RWPE2 (cell line): ENCODE measurements around the gene IFITM5.
"Not testable (repeated sequence)": the region's sequence is repeated elsewhere in the genome, so short reads cannot be mapped to it uniquely, and the experiment has no call there.

Experiments
- ATAC-seq: fragments of 200-7000 bp; cut with Tn5 transposase; 3 replicates; pipeline ENCODE4 v1.9.1; 2021; ENCODE audit warnings: low read depth
- DNase-seq: peaks from one replicate; pipeline ENCODE4 v3.0.0-alpha.2; 2020; ENCODE audit warnings: low spot score
- H3K27ac ChIP-seq: fragments of 450-650 bp; 2 replicates; pipeline ENCODE4 v1.5.1; 2017; ENCODE audit warnings: mild to moderate bottlenecking; ENCODE audit not compliant: poor library complexity, severe bottlenecking
- H3K27me3 ChIP-seq: fragments of 250-450 bp; sonication (Bioruptor Pico); 2 replicates; pipeline ENCODE4 v1.5.1; 2021; ENCODE audit warnings: mild to moderate bottlenecking, moderate library complexity; ENCODE audit not compliant: insufficient read depth, poor library complexity, severe bottlenecking
- H3K36me3 ChIP-seq: fragments of 250-450 bp; sonication (Bioruptor Pico); 2 replicates; pipeline ENCODE4 v1.5.1; 2020; ENCODE audit warnings: low read depth, mild to moderate bottlenecking, moderate library complexity
- H3K4me1 ChIP-seq: fragments of 250-450 bp; sonication (Bioruptor Pico); 2 replicates; pipeline ENCODE4 v1.5.1; 2021; ENCODE audit warnings: mild to moderate bottlenecking, moderate library complexity; ENCODE audit not compliant: insufficient read depth, poor library complexity, severe bottlenecking
- H3K4me3 ChIP-seq: fragments of 250-450 bp; sonication (Bioruptor Pico); 2 replicates; pipeline ENCODE4 v1.5.1; 2021; ENCODE audit warnings: mild to moderate bottlenecking, moderate library complexity; ENCODE audit not compliant: severe bottlenecking
- H3K9me3 ChIP-seq: fragments of 250-450 bp; sonication (Bioruptor Pico); 2 replicates; pipeline ENCODE4 v1.5.1; 2021; ENCODE audit warnings: mild to moderate bottlenecking, moderate library complexity; ENCODE audit not compliant: severe bottlenecking
- TF ChIP-seq, protein P1 (sequence below): fragments of 450-650 bp; IDR thresholded peaks from one replicate; pipeline ENCODE4 v1.5.1; 2017; ENCODE audit warnings: mild to moderate bottlenecking, moderate library complexity; ENCODE audit not compliant: poor library complexity, severe bottlenecking

The IFITM5 gene

DNA sequence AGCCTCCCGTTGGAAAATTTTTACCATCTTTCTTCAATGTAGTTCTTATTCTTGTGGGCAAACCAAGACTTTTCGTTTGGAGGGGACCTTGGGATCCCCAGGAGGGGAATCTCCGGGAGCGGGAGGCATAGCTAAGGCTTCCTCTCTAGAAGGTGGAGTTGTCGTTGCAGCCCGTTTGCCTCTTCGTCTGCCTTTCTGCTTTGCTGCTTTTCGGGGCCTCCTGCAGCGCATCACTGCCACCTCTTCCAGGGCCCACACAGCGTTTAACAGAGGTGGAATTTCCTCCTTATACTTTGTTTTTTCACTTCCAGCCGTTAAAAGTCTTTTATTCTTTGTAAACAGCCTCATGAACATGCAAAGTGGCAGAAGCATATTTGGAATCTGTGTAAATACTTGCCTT, 24.8 kb upstream of the IFITM5 start:
- H3K4me1 ChIP-seq, result no peaks in the 10 kb centered on the region
- H3K4me3 ChIP-seq, result no peak overlapping the region
- H3K27me3 ChIP-seq, result no peaks in the 10 kb centered on the region
- ATAC-seq (no peak), DNase-seq (no peak)
- TF ChIP-seq, protein P1, sequence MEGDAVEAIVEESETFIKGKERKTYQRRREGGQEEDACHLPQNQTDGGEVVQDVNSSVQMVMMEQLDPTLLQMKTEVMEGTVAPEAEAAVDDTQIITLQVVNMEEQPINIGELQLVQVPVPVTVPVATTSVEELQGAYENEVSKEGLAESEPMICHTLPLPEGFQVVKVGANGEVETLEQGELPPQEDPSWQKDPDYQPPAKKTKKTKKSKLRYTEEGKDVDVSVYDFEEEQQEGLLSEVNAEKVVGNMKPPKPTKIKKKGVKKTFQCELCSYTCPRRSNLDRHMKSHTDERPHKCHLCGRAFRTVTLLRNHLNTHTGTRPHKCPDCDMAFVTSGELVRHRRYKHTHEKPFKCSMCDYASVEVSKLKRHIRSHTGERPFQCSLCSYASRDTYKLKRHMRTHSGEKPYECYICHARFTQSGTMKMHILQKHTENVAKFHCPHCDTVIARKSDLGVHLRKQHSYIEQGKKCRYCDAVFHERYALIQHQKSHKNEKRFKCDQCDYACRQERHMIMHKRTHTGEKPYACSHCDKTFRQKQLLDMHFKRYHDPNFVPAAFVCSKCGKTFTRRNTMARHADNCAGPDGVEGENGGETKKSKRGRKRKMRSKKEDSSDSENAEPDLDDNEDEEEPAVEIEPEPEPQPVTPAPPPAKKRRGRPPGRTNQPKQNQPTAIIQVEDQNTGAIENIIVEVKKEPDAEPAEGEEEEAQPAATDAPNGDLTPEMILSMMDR, result no peak
- no peak overlapping the region for H3K27ac ChIP-seq
- H3K9me3 ChIP-seq, result no peaks in the 10 kb centered on the region
- 0 out of 2 replicates have a peak, but pooled peaks cover 5% of the 10 kb centered on the region for H3K36me3 ChIP-seq

DNA sequence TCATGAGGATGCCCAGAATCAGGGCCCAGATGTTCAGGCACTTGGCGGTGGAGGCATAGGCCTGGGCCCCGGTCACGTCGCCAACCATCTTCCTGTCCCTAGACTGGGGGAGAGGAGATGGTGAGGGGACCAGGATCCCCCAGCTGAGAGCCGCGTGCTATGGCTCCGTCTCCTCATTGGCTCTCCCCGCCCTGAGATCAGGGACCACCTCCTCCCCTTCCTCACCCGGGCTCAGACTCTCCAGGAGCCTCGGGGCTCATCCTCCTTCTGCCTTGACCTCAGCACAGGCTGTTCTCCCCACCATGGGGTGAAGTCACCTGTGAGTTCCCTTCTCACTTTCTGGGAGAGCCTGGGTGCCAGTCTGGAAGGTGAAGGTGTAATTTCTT, 20.6 kb upstream of the IFITM5 start:
- H3K9me3 ChIP-seq, H3K27me3 ChIP-seq, DNase-seq: not testable (repeated sequence)
- Histone ChIP-seq H3K36me3 (peaks cover 17% of the 10 kb centered on the region), H3K4me1 (peaks cover 19% of the 10 kb centered on the region), H3K27ac (peak overlapping the region; percentile 89), H3K4me3 (peak overlapping the region; percentile 51)
- ATAC-seq, result peak; percentile 4; the same call in 2 of the 3 replicates

DNA sequence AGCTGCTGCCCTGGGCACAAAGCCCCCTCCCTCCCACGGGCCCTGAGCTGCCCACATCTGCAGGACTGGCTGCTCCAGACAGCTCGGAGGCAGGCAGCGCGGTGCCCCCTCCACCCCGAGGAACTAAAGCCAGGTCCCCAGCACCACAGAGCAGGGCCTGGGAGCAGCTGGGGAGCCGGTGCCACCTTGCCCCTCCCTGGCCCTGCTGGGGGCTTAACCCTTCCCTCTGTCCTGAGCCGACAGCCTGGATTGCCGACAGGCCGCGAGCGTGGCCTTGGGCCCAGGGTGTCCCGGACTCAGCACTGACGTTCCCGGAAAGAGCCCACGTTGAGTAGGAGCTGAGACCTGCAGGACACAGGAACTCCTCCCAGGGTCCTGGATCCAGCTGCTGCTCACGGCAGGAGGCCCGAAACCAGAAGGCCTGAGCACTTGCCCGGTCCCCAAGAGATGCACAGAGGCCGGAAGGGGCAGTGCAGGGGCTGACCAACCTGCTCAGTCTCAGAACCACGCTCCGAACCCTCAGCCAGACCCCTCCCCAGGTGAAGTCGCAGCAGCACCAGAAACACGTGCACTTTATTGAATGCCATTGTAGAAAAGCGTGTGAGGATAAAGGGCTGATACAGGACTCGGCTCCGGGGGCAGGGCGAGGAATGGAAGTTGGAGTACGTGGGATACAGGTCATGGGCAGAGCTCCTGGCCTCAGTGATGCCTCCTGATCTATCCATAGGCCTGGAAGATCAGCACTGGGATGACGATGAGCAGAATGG, 20.0 kb upstream of the IFITM5 start:
- peak; percentile 41 for ATAC-seq
- H3K36me3 ChIP-seq, result peaks cover 17% of the 10 kb centered on the region
- peaks cover 20% of the 10 kb centered on the region for H3K4me1 ChIP-seq
- H3K27me3 ChIP-seq, DNase-seq, H3K9me3 ChIP-seq: not testable (repeated sequence)
- peak overlapping the region; percentile 89 for H3K27ac ChIP-seq
- peak overlapping the region; percentile 51 for H3K4me3 ChIP-seq

DNA sequence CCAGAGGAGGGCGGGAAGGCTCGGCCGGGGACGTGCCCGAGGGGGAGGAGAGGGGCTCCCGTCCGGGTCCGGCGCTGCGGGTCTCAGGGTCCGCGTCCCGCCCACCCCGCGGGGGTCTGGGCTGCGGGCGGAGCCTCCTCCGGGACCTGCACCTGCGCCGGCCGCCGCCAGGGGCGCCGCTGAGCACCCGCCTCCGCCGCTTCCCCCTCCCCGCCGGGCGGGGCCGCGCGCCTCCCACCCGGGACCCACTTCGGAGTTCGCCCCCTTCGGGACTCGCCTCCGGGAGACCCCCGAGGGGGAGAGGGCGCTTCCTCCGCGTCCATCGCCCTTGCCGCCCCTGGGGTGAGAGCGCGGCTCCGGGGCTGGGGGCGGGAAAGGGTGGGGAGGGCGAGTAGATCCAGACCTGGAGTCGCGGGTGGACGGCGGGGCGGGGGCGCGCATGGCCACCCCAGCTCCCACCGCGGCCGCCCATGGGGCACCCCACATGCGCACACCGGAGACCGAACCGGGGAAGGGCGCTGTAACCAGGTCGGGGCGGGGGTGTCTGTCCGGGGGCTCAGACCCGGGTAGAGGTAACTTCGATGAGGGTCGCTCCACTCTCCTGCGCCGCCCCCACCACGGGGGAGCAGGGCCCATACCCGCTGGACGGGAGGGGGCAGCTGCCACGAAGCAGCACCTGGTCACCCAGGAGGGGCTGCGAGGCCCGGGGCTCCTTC, 19.2 kb upstream of the IFITM5 start:
- ATAC-seq, result peak; percentile 4; the same call in 2 of the 3 replicates
- peaks cover 17% of the 10 kb centered on the region for H3K36me3 ChIP-seq
- H3K27ac ChIP-seq, result peak overlapping the region; percentile 89
- peak overlapping the region; percentile 51 for H3K4me3 ChIP-seq
- peaks cover 20% of the 10 kb centered on the region for H3K4me1 ChIP-seq
- not testable (repeated sequence) for H3K27me3 ChIP-seq, DNase-seq, H3K9me3 ChIP-seq

DNA sequence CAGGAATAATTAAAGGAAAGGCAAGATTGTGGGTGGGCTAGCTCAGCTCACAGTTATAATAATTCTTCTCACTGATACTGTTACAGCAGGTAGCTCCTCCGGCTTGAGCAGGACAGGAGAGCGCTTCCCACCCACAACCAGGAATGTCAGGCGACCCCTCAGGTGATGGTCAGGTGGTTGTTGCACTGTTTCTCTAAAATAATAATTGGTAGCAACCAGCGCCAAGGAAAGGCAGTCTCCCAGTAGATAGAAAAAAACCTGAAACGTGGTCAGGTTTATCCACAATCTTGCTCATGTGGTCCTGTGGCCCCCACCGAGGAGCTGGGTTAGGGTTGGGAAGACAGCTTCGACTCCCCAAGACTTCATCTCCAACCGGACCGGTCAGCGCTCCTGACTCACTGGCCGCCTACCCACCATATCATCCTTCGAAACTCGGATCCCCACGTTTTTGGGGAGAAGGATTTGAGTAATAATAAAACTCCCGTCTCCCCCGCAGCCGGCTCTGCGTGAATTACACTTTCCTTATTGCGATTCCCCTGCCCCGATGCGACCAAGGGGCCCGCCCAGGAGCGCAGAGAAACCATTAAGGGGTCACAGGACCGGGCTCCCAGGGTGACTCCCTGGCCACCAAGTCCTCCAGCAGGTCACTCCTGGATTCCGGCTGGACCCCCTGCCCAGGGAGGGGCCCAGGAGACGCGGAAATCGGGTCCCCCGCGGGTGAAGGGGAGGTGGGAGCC, 18.5 kb upstream of the IFITM5 start:
- DNase-seq, H3K27me3 ChIP-seq, H3K4me3 ChIP-seq, ATAC-seq, H3K9me3 ChIP-seq, H3K27ac ChIP-seq: not testable (repeated sequence)
- peaks cover 17% of the 10 kb centered on the region for H3K36me3 ChIP-seq
- peaks cover 20% of the 10 kb centered on the region for H3K4me1 ChIP-seq

DNA sequence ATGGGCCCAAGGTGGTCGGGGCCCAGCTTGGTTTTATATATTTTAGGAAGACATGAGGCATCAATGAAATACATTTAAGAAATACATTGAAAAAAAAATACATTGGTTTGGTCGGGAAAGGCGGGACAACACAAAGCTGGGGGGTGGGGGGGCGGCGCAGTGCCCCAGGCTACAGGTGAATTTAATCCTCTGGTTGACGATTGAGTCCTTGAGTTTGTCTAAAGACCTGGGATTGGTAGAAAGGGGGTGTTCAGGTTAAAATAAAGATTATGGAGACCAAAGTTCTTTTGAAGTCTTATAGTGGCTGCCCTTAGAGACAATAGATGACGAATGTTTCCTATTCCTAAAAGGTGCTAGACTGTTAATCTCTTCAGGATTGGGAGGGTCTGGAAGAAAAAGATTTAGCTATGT, 17.6 kb upstream of the IFITM5 start:
- H3K9me3 ChIP-seq, result no peaks in the 10 kb centered on the region
- no peak overlapping the region for H3K4me3 ChIP-seq
- ATAC-seq (no peak), DNase-seq (no peak)
- H3K27ac ChIP-seq, result no peak overlapping the region
- H3K27me3 ChIP-seq, result no peaks in the 10 kb centered on the region
- TF ChIP-seq, protein P1, result no peak
- H3K36me3 ChIP-seq, result peaks cover 17% of the 10 kb centered on the region
- peaks cover 20% of the 10 kb centered on the region for H3K4me1 ChIP-seq
